GM21825 (cell line): ENCODE measurements around the gene CHST3.

Experiments used
- ATAC-seq: cut with Tn5 transposase; IDR thresholded peaks from one replicate; pipeline ENCODE4 v1.9.1; 2021; ENCODE audit warnings: mild to moderate bottlenecking, moderate library complexity; ENCODE audit not compliant: unreplicated experiment

Gene CHST3

GRCh38 chr10:72049969-72050781 is 86.0 kb downstream of the CHST3 start:
- ATAC-seq, result no peak

GRCh38 chr10:72050873-72051272 is 86.7 kb downstream of the CHST3 start:
- ATAC-seq, result no peak

- no peak for ATAC-seq
Observed at GRCh38 chr10:72053690-72054089, 89.5 kb downstream of the CHST3 start.

- ATAC-seq, result no peak
Observed at GRCh38 chr10:72056113-72056512, 91.9 kb downstream of the CHST3 start.

- no peak for ATAC-seq
Observed at GRCh38 chr10:72056932-72057751, 92.9 kb downstream of the CHST3 start.

- no peak for ATAC-seq
Observed at GRCh38 chr10:72058347-72058898, 94.2 kb downstream of the CHST3 start.

- ATAC-seq, result no peak
Observed at GRCh38 chr10:72058989-72059842, 95.0 kb downstream of the CHST3 start.

GRCh38 chr10:72059843-72060822 is 95.9 kb downstream of the CHST3 start:
- ATAC-seq, result no peak

- no peak for ATAC-seq
Observed at GRCh38 chr10:72061491-72061890, 97.3 kb downstream of the CHST3 start.

GRCh38 chr10:72061930-72062329 is 97.7 kb downstream of the CHST3 start:
- no peak for ATAC-seq

- no peak for ATAC-seq
Observed at GRCh38 chr10:72062382-72062781, 98.2 kb downstream of the CHST3 start.
